ENCODE data around the gene COG8. TPM values are rescaled to one million over a fixed set of nuclear protein-coding genes. Genes with fewer than 3 reads are reported as not detected.

Gene COG8
- polyA plus RNA-seq, 1 donor (not counting 4 experiments of a cell fraction or from before 2014, with no cell fraction given): 16.0 TPM

DNA sequence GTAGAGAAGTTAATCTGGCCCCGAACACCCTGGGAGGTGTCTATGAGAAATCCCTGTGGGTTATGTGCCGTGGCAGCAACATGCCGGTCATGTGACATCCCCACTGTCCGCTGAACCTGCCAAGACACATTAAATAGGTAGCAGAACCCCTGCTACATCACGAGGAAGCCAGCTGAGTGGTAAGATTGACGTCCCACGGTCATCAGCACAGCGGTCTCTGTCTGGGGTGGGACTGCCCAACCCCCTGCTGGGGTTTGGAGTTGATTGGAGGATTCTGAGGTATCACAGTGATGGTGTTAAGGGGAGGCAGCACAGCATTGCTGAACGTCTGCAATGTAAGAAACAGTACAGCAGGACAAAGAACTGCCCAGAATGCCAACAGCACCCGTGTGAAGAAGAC is 10.2 kb upstream of the COG8 start:
- H3K4me3 ChIP-seq (ENCODE audit: control insufficient read depth in 2 of 3, extremely low read depth in 1 of 3, insufficient read depth in 2 of 3, low read depth in 1 of 3, low read length in 3 of 3): no peak overlapping the region
- dilution Hi-C loops (cut with MboI; ENCODE audit: extremely low pct_ligation_motif_present, low sequenced_read_pairs): no loop called here
- peaks cover 3 to 5% of the 10 kb centered on the region in 2 experiments for H3K36me3 ChIP-seq (ENCODE audit: control insufficient read depth in 2 of 2, extremely low read depth in 1 of 2, insufficient read depth in 2 of 2, low read length in 2 of 2)
- H3K27ac ChIP-seq (ENCODE audit: control insufficient read depth, insufficient read depth, low read length): no peak overlapping the region
- TF ChIP-seq, protein P1, sequence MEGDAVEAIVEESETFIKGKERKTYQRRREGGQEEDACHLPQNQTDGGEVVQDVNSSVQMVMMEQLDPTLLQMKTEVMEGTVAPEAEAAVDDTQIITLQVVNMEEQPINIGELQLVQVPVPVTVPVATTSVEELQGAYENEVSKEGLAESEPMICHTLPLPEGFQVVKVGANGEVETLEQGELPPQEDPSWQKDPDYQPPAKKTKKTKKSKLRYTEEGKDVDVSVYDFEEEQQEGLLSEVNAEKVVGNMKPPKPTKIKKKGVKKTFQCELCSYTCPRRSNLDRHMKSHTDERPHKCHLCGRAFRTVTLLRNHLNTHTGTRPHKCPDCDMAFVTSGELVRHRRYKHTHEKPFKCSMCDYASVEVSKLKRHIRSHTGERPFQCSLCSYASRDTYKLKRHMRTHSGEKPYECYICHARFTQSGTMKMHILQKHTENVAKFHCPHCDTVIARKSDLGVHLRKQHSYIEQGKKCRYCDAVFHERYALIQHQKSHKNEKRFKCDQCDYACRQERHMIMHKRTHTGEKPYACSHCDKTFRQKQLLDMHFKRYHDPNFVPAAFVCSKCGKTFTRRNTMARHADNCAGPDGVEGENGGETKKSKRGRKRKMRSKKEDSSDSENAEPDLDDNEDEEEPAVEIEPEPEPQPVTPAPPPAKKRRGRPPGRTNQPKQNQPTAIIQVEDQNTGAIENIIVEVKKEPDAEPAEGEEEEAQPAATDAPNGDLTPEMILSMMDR (optimal IDR thresholded peaks at IDR 0.05 in 1 of 3, IDR thresholded peaks at IDR 0.05 in 1 of 3, conservative IDR thresholded peaks at IDR 0.05 in 1 of 3; ENCODE audit: extremely low read depth in 1 of 3, insufficient read depth in 2 of 3, low read length in 3 of 3): no peak
- no peak for TF ChIP-seq EZH2 (IDR thresholded peaks at IDR 0.05; ENCODE audit: low read length)
- no peaks in the 10 kb centered on the region for H3K9me3 ChIP-seq (ENCODE audit: control insufficient read depth, low read depth, low read length)
- FAIRE-seq (no peak), DNase-seq (ENCODE audit: low read depth, low spot score) (no peak)
- H2AFZ ChIP-seq (ENCODE audit: control insufficient read depth, low read length): no peak overlapping the region
- H3K9me1 ChIP-seq (ENCODE audit: control insufficient read depth, extremely low read depth, insufficient read depth, low read length): peaks cover 2% of the 10 kb centered on the region
- H3K9ac ChIP-seq (ENCODE audit: control insufficient read depth, extremely low read depth, insufficient read depth, low read length): no peak overlapping the region
- no peak overlapping the region for H3K4me2 ChIP-seq (ENCODE audit: control insufficient read depth, extremely low read depth, insufficient read depth, low read depth, low read length)
- no peaks in the 10 kb centered on the region for H3K27me3 ChIP-seq (ENCODE audit: control insufficient read depth, extremely low read depth, insufficient read depth, low read length)
- no peaks in the 10 kb centered on the region for H3K79me2 ChIP-seq (ENCODE audit: control insufficient read depth, insufficient read depth, low read length)
- no peaks in the 10 kb centered on the region for H3K4me1 ChIP-seq (ENCODE audit: control insufficient read depth, extremely low read depth, insufficient read depth, low read length)
- no peaks in the 10 kb centered on the region for H4K20me1 ChIP-seq (ENCODE audit: control insufficient read depth, extremely low read depth, insufficient read depth, low read length)

DNA sequence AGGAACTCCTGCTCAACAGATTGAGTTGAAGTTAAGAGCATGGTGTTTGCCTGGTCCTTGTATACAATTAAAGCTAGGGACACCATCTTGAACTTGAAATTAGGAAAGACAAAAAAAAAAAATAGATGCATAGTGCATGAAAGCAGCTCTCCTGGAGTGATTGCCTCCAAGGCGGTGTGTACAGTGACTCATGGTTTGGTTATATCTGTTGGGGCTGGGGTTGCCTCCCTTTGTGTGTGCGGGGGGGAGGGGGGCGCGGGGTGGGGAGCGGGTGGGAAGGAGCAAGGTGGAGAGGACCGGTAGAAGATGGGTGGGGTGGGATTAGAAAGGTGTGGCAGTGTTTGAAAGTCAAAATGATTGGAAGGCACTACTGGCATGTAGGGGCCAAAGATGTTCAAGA is 8.9 kb upstream of the COG8 start:
- H3K4me2 ChIP-seq (ENCODE audit: control insufficient read depth, extremely low read depth, insufficient read depth, low read depth, low read length): no peak overlapping the region
- H4K20me1 ChIP-seq (ENCODE audit: control insufficient read depth, extremely low read depth, insufficient read depth, low read length): no peaks in the 10 kb centered on the region
- TF ChIP-seq, protein P1 (optimal IDR thresholded peaks at IDR 0.05 in 1 of 3, IDR thresholded peaks at IDR 0.05 in 1 of 3, conservative IDR thresholded peaks at IDR 0.05 in 1 of 3; ENCODE audit: extremely low read depth in 1 of 3, insufficient read depth in 2 of 3, low read length in 3 of 3): no peak
- no peak for TF ChIP-seq EZH2 (IDR thresholded peaks at IDR 0.05; ENCODE audit: low read length)
- no peak for DNase-seq (ENCODE audit: low read depth, low spot score)
- no peak overlapping the region for H3K9ac ChIP-seq (ENCODE audit: control insufficient read depth, extremely low read depth, insufficient read depth, low read length)
- H3K9me3 ChIP-seq (ENCODE audit: control insufficient read depth, low read depth, low read length): no peaks in the 10 kb centered on the region
- dilution Hi-C loops (cut with MboI; ENCODE audit: extremely low pct_ligation_motif_present, low sequenced_read_pairs): no loop called here
- no peak overlapping the region for H2AFZ ChIP-seq (ENCODE audit: control insufficient read depth, low read length)
- no peaks in the 10 kb centered on the region for H3K4me1 ChIP-seq (ENCODE audit: control insufficient read depth, extremely low read depth, insufficient read depth, low read length)
- peaks cover 2% of the 10 kb centered on the region for H3K9me1 ChIP-seq (ENCODE audit: control insufficient read depth, extremely low read depth, insufficient read depth, low read length)
- peaks cover under 1% of the 10 kb centered on the region for H3K79me2 ChIP-seq (ENCODE audit: control insufficient read depth, insufficient read depth, low read length)
- H3K27ac ChIP-seq (ENCODE audit: control insufficient read depth, insufficient read depth, low read length): no peak overlapping the region
- no peak for FAIRE-seq
- no peak overlapping the region for H3K4me3 ChIP-seq (ENCODE audit: control insufficient read depth in 2 of 3, extremely low read depth in 1 of 3, insufficient read depth in 2 of 3, low read depth in 1 of 3, low read length in 3 of 3)
- H3K27me3 ChIP-seq (ENCODE audit: control insufficient read depth, extremely low read depth, insufficient read depth, low read length): no peaks in the 10 kb centered on the region
- H3K36me3 ChIP-seq (ENCODE audit: control insufficient read depth in 2 of 2, extremely low read depth in 1 of 2, insufficient read depth in 2 of 2, low read length in 2 of 2): peaks cover 6 to 7% of the 10 kb centered on the region in 2 experiments
